MM.1S (cell line): Measurements from ENCODE around the gene SYNGR1.

Experiments used
- DNase-seq: peaks from one replicate; pipeline ENCODE4 v3.0.0-alpha.2; 2015
- H2AFZ ChIP-seq: fragments of 300-600 bp; sonication (generic); 2 replicates; pipeline ENCODE4 v1.6.0; 2016; ENCODE audit warnings: antibody characterized with exemption, low read length
- H3F3A ChIP-seq: fragments of 300-600 bp; sonication (generic); 2 replicates; pipeline ENCODE4 v1.6.1; 2016; ENCODE audit warnings: mild to moderate bottlenecking, antibody characterized with exemption, low read length, moderate library complexity, mixed read lengths; ENCODE audit not compliant: insufficient read depth
- H3K27ac ChIP-seq: fragments of 300-600 bp; sonication (generic); 2 replicates; pipeline ENCODE4 v1.5.1; 2016; ENCODE audit warnings: mild to moderate bottlenecking, low read length
- H3K27me3 ChIP-seq: fragments of 300-600 bp; sonication (generic); replicated peaks from 2 replicates; pipeline ENCODE4 v1.6.0; 2016; ENCODE audit warnings: low read length; ENCODE audit not compliant: insufficient read depth
- H3K36me3 ChIP-seq: fragments of 300-600 bp; sonication (generic); replicated peaks from 2 replicates; pipeline ENCODE4 v1.6.1; 2016; ENCODE audit warnings: mild to moderate bottlenecking, low read length, mixed read lengths; ENCODE audit not compliant: insufficient read depth
- H3K4me1 ChIP-seq: fragments of 300-600 bp; sonication (generic); 2 replicates; pipeline ENCODE4 v1.6.1; 2016; ENCODE audit warnings: low read length, mixed read lengths
- H3K4me2 ChIP-seq: fragments of 300-600 bp; sonication (generic); 2 replicates; pipeline ENCODE4 v1.6.0; 2016; ENCODE audit warnings: low read depth, low read length
- H3K4me3 ChIP-seq: fragments of 300-600 bp; sonication (generic); 2 replicates; pipeline ENCODE4 v1.5.1; 2016; ENCODE audit warnings: low read length, mixed read lengths
- H3K79me2 ChIP-seq: fragments of 300-600 bp; sonication (generic); 2 replicates; pipeline ENCODE4 v1.6.1; 2016; ENCODE audit warnings: mixed run types, low read length, mixed read lengths
- H3K9ac ChIP-seq: fragments of 300-600 bp; sonication (generic); 2 replicates; pipeline ENCODE4 v1.6.1; 2016; ENCODE audit warnings: low read length, mixed read lengths
- H3K9me2 ChIP-seq: fragments of 300-600 bp; sonication (generic); replicated peaks from 2 replicates; pipeline ENCODE4 v1.6.1; 2016; ENCODE audit warnings: mild to moderate bottlenecking, low read length, mixed read lengths; ENCODE audit not compliant: insufficient read depth
- H3K9me3 ChIP-seq: fragments of 300-600 bp; sonication (generic); replicated peaks from 2 replicates; pipeline ENCODE4 v1.6.1; 2016; ENCODE audit warnings: mild to moderate bottlenecking, low read length, mixed read lengths; ENCODE audit not compliant: insufficient read depth
- H4K20me1 ChIP-seq: fragments of 300-600 bp; sonication (generic); 2 replicates; pipeline ENCODE4 v1.6.1; 2016; ENCODE audit warnings: mild to moderate bottlenecking, low read length, moderate library complexity, mixed read lengths; ENCODE audit not compliant: insufficient read depth
- CTCF ChIP-seq: fragments of 300-600 bp; sonication (generic); IDR thresholded peaks from 2 replicates; pipeline ENCODE4 v1.5.1; 2016; ENCODE audit warnings: antibody characterized with exemption, low read length, mixed read lengths
- EZH2 ChIP-seq: fragments of 300-600 bp; sonication (generic); optimal IDR thresholded peaks from 2 replicates; pipeline ENCODE3; 2017; ENCODE audit warnings: low read depth, mild to moderate bottlenecking, antibody characterized with exemption, low read length, mixed read lengths
- EZH2phosphoT487 ChIP-seq: fragments of 300-600 bp; sonication (generic); IDR thresholded peaks from 2 replicates; pipeline ENCODE4 v1.6.1; 2018; ENCODE audit warnings: antibody characterized with exemption, low read length

The SYNGR1 gene

GRCh38 chr22:39382410-39382809, 32.6 kb downstream of the SYNGR1 start:
- Histone ChIP-seq H3K4me3 (no peak overlapping the region), H3K27me3 (no peaks in the 10 kb centered on the region), H3K4me2 (no peak overlapping the region), H2AFZ (no peak overlapping the region), H3K27ac (no peak overlapping the region), H3K79me2 (peaks cover 7% of the 10 kb centered on the region), H3K36me3 (no peaks in the 10 kb centered on the region), H3K9ac (no peak overlapping the region), H4K20me1 (no peaks in the 10 kb centered on the region), H3K4me1 (no peaks in the 10 kb centered on the region), H3K9me3 (no peaks in the 10 kb centered on the region), H3F3A (no peaks in the 10 kb centered on the region; the same call in 1 of the 2 replicates), H3K9me2 (no peaks in the 10 kb centered on the region)
- TF ChIP-seq EZH2phosphoT487 (no peak), CTCF (no peak), EZH2 (no peak)
- no peak for DNase-seq

GRCh38 chr22:39383841-39384625, 34.2 kb downstream of the SYNGR1 start:
- no peak for TF ChIP-seq EZH2phosphoT487
- TF ChIP-seq CTCF = no peak
- no peak for TF ChIP-seq EZH2
- no peak for DNase-seq
- Histone ChIP-seq H2AFZ (no peak overlapping the region), H3K9me2 (no peaks in the 10 kb centered on the region), H3K9me3 (no peaks in the 10 kb centered on the region), H3K27me3 (no peaks in the 10 kb centered on the region), H3K27ac (no peak overlapping the region), H3F3A (peaks cover 7% of the 10 kb centered on the region), H3K9ac (no peak overlapping the region), H3K79me2 (peaks cover 7% of the 10 kb centered on the region), H3K4me1 (peaks cover 2% of the 10 kb centered on the region; the same call in 1 of the 2 replicates), H3K4me2 (no peak overlapping the region), H3K36me3 (no peaks in the 10 kb centered on the region), H4K20me1 (no peaks in the 10 kb centered on the region), H3K4me3 (no peak overlapping the region)

GRCh38 chr22:39384750-39385480, 35.1 kb downstream of the SYNGR1 start:
- Histone ChIP-seq H4K20me1 (no peaks in the 10 kb centered on the region), H3K4me3 (no peak overlapping the region), H2AFZ (no peak overlapping the region), H3K9me2 (no peaks in the 10 kb centered on the region), H3K36me3 (no peaks in the 10 kb centered on the region), H3K4me1 (peaks cover 11% of the 10 kb centered on the region; the same call in 1 of the 2 replicates), H3F3A (peaks cover 16% of the 10 kb centered on the region), H3K27ac (no peak overlapping the region), H3K79me2 (peaks cover 7% of the 10 kb centered on the region), H3K9me3 (no peaks in the 10 kb centered on the region), H3K27me3 (no peaks in the 10 kb centered on the region), H3K9ac (no peak overlapping the region), H3K4me2 (no peak overlapping the region)
- no peak for DNase-seq
- no peak for TF ChIP-seq EZH2phosphoT487
- TF ChIP-seq CTCF = no peak
- TF ChIP-seq EZH2 = no peak
